ENCODE results near the gene FTH1.

The FTH1 gene

DNA sequence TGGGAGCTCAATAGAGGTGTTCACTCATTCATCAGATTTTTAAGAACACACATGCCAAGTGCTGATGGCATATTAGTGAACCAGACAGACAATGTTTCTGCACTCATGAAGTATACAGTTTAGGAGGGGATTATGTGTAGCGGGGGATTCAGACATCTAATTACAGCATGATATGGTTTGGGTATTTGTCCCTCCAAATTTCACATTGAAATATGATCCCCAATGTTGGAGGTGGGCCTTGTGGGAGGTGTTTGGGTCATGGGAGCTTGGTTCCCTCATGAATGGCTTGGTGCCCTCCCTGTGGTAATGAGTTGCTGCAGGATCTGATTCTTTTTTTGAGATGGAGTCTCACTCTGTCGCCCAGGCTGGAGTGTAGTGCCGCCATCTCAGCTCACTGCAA is 41.2 kb downstream of the FTH1 start:
- DNase-seq (ENCODE audit: insufficient read length, low spot score) (no peak), FAIRE-seq (no peak)
- TF ChIP-seq PAX5 (IDR thresholded peaks at IDR 0.05; ENCODE audit: insufficient read depth, low read length, severe bottlenecking) (no peak), POLR2AphosphoS5 (IDR thresholded peaks at IDR 0.05; ENCODE audit: low read depth, low read length) (no peak), SPI1 (IDR thresholded peaks at IDR 0.05; ENCODE audit: low read depth, low read length) (no peak), POLR2A (IDR thresholded peaks at IDR 0.05; ENCODE audit: low read depth, low read length) (no peak), TAF1 (IDR thresholded peaks at IDR 0.05; ENCODE audit: low read depth, low read length) (no peak), POU2F2 (IDR thresholded peaks at IDR 0.05; ENCODE audit: low read depth, low read length) (no peak)

DNA sequence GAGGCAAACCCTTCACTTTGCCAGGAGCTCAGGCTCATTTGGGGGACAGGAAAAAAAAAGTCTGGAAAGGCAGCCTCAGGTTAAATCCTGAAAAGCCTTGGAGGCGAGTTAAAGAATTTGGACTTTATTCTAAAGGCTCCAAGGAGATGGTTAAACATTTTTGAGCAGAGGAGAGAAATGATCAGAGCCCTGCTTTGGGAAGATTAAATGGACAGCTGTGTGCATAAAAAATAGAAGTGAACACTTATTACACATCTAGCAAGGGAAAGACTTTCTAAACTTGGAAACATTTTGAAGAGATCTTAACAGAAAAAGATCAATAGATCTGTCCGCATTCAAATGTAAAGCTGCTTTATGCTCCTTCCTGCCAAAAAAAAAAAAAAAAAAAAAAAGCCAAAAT is 41.7 kb downstream of the FTH1 start:
- FAIRE-seq (no peak), DNase-seq (ENCODE audit: insufficient read length, low spot score) (no peak)
- TF ChIP-seq POLR2A (IDR thresholded peaks at IDR 0.05; ENCODE audit: low read depth, low read length), result no peak
- no peak for TF ChIP-seq PAX5 (IDR thresholded peaks at IDR 0.05; ENCODE audit: insufficient read depth, low read length, severe bottlenecking)
- TF ChIP-seq POU2F2 (IDR thresholded peaks at IDR 0.05; ENCODE audit: low read depth, low read length), result no peak
- no peak for TF ChIP-seq POLR2AphosphoS5 (IDR thresholded peaks at IDR 0.05; ENCODE audit: low read depth, low read length)
- TF ChIP-seq SPI1 (IDR thresholded peaks at IDR 0.05; ENCODE audit: low read depth, low read length), result no peak

DNA sequence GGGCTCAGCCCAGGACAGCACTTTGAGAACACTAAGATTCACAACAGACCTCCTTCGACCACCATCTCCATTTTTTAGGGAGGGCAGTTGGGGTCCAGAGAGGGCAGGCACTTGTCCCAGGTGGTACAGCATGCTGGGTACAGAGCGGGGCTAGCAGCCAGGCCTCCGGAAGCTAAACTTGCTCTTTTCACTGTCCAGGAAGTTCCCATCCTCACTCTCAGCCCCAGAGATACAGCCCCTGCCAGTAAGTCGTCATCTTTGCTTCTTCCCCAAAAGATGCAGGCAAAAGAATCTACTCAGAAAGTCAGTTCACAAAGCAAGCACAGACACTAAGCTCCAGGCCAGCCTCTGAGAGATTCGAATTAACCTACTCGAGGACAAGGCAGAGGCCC is 43.4 kb downstream of the FTH1 start:
- no peak for DNase-seq (ENCODE audit: insufficient read length, low spot score)
- FAIRE-seq, result no peak
- TF ChIP-seq POLR2AphosphoS5 (IDR thresholded peaks at IDR 0.05; ENCODE audit: low read depth, low read length) (no peak), POU2F2 (IDR thresholded peaks at IDR 0.05; ENCODE audit: low read depth, low read length) (no peak), POLR2A (IDR thresholded peaks at IDR 0.05; ENCODE audit: low read depth, low read length) (no peak), PAX5 (IDR thresholded peaks at IDR 0.05; ENCODE audit: insufficient read depth, low read length, severe bottlenecking) (no peak), TAF1 (IDR thresholded peaks at IDR 0.05; ENCODE audit: low read depth, low read length) (no peak), SPI1 (IDR thresholded peaks at IDR 0.05; ENCODE audit: low read depth, low read length) (no peak)

DNA sequence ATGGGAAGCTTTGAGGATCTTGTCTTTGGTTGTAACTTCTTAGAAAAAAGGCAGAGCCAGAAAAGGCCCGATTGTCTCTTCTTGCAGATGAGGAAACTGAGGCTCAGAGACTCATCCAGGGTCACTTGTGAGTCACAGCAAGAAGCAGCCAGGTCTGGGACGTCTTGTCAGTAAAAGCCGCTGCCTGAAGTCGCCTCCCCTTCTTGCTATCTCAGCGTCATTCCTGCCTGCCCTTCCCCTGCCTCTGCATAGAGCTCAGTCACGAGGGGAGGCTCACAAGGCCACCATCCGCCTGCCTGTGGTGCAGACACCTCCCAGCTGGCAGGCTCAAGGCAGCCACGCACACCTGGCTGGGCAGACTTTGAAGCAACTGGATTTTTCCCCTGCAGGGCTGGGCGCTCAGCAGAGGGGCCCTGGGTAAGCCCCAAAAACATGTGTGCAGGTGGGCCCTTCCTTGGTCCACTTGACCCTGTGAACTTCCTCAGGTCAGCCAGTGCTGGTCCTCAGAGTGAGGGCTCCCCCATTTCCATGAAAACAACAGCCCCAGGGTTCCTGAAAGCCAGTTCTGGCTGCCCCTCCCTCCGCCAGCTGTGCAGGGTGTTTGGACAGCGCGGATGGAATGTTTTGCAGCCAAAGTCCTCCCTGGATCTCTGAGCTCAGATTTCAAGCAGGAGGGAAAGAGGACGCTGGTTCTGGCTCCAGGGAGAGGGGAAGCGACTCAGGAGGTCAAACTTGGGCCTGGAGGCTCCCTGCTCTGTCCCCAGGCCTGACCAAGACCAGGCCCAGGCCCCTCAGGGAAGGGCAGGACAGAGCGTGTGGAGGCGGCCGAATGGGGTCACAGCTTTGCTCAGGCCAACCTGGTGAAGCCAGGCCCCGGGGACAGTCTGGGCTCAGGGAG is 44.0 kb downstream of the FTH1 start:
- DNase-seq (ENCODE audit: insufficient read length, low spot score) (no peak), FAIRE-seq (no peak)
- TF ChIP-seq POU2F2 (IDR thresholded peaks at IDR 0.05; ENCODE audit: low read depth, low read length) (no peak), POLR2AphosphoS5 (IDR thresholded peaks at IDR 0.05; ENCODE audit: low read depth, low read length) (no peak)

DNA sequence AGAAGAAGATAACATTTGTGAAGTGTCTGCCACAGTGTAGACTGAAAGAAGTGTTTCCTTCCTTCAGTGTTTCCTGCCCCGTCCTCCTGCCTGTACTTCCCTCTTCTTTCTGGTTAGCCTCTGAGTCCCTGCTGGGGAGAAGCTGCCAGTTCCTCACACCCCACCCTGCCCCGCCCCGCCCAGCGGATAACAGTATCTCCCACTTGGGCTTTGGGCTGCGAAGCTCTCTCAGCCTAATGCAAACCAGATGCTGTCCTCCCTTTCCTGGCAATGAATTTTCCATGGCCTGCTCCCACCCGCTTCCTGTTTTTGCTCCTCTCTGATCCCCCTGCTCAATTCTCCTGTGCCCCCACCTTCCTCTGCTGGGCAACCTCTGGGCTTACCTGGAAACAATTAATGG is 44.9 kb downstream of the FTH1 start:
- TF ChIP-seq PAX5 (IDR thresholded peaks at IDR 0.05; ENCODE audit: insufficient read depth, low read length, severe bottlenecking) (no peak), POLR2A (IDR thresholded peaks at IDR 0.05; ENCODE audit: low read depth, low read length) (no peak), POU2F2 (IDR thresholded peaks at IDR 0.05; ENCODE audit: low read depth, low read length) (no peak), POLR2AphosphoS5 (IDR thresholded peaks at IDR 0.05; ENCODE audit: low read depth, low read length) (no peak), TAF1 (IDR thresholded peaks at IDR 0.05; ENCODE audit: low read depth, low read length) (no peak), SPI1 (IDR thresholded peaks at IDR 0.05; ENCODE audit: low read depth, low read length) (no peak)
- DNase-seq (ENCODE audit: insufficient read length, low spot score) (no peak), FAIRE-seq (no peak)

DNA sequence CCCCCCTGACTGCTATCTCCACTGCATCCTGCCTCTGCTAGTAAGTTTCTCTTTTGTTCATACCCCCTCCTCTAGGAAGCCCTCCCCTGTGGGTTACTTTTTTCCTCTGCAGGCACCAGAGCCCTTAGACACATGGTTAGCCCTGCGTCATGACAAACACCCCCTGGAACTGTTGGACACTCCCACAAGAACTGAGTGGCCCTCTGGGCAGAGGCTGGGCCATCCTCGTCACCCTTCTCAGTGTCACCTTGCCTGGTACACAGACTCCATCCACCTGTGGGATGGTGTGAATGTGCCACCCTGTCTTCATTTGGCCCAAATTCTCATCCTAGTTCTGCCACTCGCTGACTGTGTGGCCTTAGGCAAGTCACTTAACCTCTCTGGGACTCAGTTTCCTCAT is 46.0 kb downstream of the FTH1 start:
- DNase-seq (ENCODE audit: insufficient read length, low spot score) (no peak), FAIRE-seq (no peak)
- TF ChIP-seq SPI1 (IDR thresholded peaks at IDR 0.05; ENCODE audit: low read depth, low read length), result no peak
- TF ChIP-seq TAF1 (IDR thresholded peaks at IDR 0.05; ENCODE audit: low read depth, low read length), result no peak
- TF ChIP-seq POLR2AphosphoS5 (IDR thresholded peaks at IDR 0.05; ENCODE audit: low read depth, low read length), result no peak
- no peak for TF ChIP-seq POLR2A (IDR thresholded peaks at IDR 0.05; ENCODE audit: low read depth, low read length)
- no peak for TF ChIP-seq POU2F2 (IDR thresholded peaks at IDR 0.05; ENCODE audit: low read depth, low read length)
- TF ChIP-seq PAX5 (IDR thresholded peaks at IDR 0.05; ENCODE audit: insufficient read depth, low read length, severe bottlenecking), result no peak

DNA sequence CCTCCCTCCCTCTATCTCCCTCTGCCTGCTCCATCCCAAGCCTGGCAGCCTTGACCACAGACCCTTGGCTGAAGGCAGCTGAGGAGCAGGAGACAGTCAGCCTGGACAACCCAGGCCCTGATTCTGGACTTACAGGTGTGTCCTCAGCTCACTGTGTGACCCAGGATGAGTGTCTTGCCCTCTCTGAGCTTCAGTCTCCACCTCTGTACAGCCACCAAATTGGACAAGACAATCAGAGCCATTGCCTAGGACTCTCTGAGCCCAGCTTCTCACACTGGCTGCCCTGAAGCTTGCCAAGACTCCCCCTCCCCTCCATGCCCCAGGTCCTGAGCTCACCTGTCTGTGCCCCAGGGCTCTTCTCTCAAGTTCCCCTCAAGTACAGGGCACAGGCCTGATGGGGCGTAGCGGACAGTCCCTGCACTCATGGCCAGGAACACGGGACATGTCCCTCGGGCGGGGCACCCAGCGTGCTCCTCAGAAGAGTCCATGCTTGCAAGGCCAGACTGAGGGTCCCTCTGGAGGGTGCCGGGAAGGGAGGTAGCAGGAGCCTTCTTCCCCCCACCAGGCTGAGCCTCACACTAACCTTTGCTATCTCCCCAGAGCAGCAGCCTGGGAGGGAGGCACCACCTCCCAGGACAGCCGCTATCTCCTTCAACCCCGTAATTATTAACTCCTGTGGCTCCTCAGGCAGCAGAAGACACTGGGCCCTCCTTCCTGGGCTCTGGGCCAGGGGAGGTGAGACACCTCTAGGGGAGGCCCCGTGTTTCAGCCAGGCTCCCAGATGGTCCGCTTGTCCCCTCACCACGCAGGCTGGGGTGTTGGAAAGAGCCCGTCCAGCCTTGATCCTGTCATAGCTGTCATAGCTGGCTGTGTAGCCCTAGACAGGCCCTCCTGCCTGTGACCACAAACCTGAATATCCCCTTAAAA is 47.5 kb downstream of the FTH1 start:
- no peak for FAIRE-seq
- no peak for DNase-seq (ENCODE audit: insufficient read length, low spot score)
- no peak for TF ChIP-seq TAF1 (IDR thresholded peaks at IDR 0.05; ENCODE audit: low read depth, low read length)
- TF ChIP-seq POLR2A (IDR thresholded peaks at IDR 0.05; ENCODE audit: low read depth, low read length), result no peak
- TF ChIP-seq PAX5 (IDR thresholded peaks at IDR 0.05; ENCODE audit: insufficient read depth, low read length, severe bottlenecking), result no peak
- TF ChIP-seq SPI1 (IDR thresholded peaks at IDR 0.05; ENCODE audit: low read depth, low read length), result no peak
- no peak for TF ChIP-seq POLR2AphosphoS5 (IDR thresholded peaks at IDR 0.05; ENCODE audit: low read depth, low read length)
- TF ChIP-seq POU2F2 (IDR thresholded peaks at IDR 0.05; ENCODE audit: low read depth, low read length), result no peak

DNA sequence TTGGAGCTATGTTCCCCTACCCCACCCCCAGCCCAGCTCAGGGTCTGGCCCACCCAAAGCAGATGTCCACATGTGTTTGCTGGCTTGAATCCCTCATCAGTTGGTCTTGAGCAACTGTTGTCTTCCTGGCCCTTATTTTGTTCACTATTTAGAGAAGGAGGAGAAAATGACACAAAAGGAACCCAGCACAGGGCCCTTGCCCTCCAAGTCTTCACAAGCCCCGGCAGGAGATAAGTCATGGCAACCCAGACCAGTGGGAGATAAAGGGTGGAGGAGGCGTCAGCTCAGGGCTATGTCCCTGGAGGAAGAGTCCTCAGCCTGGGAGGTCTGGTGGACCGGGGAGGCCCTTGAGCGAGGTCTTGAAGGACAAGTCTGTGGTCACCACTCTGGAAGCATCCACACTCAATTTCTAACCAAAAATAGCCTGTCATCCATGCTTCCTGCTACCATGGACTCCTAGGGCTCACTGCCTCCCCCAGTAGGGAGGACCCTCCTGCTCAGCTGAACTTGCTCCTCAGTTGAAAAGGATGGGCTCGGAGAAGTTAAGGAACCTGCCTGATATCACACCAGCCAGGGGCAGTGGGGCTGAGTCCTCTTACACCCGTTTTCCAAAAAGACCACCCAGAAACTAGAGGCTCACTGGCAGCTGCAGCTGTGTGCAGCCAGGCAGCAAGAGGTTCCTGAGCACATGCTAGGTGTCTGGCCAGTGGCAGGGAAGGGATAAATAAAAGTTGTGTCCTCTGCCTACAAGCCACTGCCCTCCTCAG is 48.3 kb downstream of the FTH1 start:
- FAIRE-seq (no peak), DNase-seq (ENCODE audit: insufficient read length, low spot score) (no peak)
- no peak for TF ChIP-seq TAF1 (IDR thresholded peaks at IDR 0.05; ENCODE audit: low read depth, low read length)
- TF ChIP-seq POLR2AphosphoS5 (IDR thresholded peaks at IDR 0.05; ENCODE audit: low read depth, low read length), result no peak
- no peak for TF ChIP-seq SPI1 (IDR thresholded peaks at IDR 0.05; ENCODE audit: low read depth, low read length)
- TF ChIP-seq PAX5 (IDR thresholded peaks at IDR 0.05; ENCODE audit: insufficient read depth, low read length, severe bottlenecking), result no peak
- TF ChIP-seq POU2F2 (IDR thresholded peaks at IDR 0.05; ENCODE audit: low read depth, low read length), result no peak
- no peak for TF ChIP-seq POLR2A (IDR thresholded peaks at IDR 0.05; ENCODE audit: low read depth, low read length)

Data from GM12891 (cell line).